Esophagus mucosa (tissue), 1 donor: ENCODE data around the gene RGCC. TPM values are rescaled to one million over a fixed set of nuclear protein-coding genes. Genes with fewer than 3 reads are reported as not detected.

Experiments used
- ATAC-seq: fragments of 200-7000 bp; cut with Tn5 transposase; one replicate; pipeline ENCODE4 v1.9.1; 2020
- total RNA-seq: library from RNA; stranded (reverse); gene quantifications from one replicate; pipeline ENCODE4 v1.2.4, GENCODE V29; 2023
- donor health status: DM: yes; HTN: yes; CAD: no.

RGCC gene
- total RNA-seq, 1 donor from 2014 or later, result 5.5 TPM

GRCh38 chr13:41454170-41454569, 3.2 kb upstream of the RGCC start:
- ATAC-seq, result no peak

DNA sequence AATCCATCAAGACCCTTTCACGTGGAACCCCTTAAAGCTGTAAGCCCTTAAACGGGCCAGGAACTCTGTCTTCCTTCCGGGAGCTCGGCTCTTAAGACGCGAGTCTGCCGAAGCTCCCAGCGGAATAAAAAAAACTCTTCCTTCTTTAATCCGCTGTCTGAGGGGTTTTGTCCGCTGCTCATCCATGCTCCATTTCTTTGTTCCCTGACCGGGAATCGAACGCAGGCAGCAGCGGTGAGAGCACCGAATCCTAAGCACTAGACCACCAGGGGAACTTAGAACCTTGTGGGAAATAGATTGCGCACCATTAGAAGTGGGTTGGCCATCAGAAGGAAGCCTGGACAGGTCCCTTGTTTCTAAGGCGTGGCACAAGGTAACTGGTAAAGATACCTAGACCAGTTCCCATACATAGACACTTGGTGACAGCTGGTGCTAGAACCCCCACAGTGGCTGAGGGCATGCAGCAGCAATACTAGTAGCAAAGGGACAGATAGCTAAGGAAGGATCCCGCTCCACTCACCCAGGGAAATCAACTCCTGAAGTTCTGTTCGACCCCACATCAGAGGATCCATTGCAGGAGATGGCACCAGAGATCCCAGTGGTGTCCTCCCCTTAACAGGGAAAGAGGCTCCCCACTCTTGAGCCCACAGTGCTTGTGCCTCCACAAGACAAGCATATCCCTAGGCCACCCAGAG, 1.5 kb upstream of the RGCC start:
- no peak for ATAC-seq

GRCh38 chr13:41457589-41458186, 338 bp downstream of the RGCC start:
- ATAC-seq, result peak; percentile 8

DNA sequence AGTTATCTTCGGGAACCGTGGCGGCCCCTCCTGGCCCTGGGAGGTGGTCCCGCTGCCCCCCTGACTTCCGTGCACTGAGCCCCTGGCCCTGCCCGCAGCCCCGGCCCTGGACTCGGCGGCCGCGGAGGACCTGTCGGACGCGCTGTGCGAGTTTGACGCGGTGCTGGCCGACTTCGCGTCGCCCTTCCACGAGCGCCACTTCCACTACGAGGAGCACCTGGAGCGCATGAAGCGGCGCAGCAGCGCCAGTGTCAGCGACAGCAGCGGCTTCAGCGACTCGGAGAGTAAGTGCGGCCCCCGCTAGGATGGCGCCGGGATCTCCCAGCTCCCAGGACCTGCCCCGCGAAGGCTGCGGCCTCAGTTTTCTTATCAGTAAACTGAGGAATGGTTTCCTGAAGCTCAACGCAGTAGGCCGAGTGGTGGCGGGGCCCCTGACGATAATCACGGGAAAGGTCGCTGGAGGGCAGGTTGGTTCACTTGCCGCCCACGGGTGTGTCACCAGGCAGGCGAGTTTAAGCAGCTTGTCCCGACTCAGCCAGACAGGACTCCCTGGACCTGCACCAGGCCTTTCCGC, 924 bp downstream of the RGCC start:
- ATAC-seq, result peak; percentile 47

DNA sequence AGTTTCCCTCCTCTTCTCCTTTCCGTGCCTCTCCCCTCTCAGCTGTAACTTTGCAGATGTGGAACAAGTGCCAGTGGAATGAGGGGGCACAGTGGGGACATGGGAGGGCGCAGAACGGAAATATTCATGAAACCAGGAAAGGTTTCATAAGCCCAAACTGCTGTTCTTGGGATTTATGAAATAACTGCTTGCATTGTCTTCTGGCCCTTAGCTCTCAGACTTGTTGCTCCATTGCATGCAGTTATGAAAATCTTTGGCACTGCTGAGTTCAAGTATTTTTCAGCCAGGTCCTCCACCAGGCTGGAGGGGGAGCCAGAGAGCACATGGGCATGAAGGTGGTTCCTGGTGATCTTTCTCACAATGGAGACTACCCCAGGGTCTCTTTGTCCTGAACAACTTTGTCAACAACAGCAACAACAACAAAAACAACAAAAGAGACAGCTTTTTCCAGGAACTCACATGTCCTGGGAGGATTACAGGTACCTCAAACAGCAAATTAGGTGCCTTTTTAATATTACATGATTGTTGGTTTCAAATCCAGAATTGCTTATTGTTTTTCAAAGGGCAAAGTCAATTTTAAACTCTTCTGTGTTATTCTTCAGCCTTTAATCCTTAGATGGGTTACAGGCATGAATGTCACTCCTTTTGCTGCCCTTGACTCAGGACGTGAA, 1.5 kb downstream of the RGCC start:
- peak; percentile 36 for ATAC-seq

DNA sequence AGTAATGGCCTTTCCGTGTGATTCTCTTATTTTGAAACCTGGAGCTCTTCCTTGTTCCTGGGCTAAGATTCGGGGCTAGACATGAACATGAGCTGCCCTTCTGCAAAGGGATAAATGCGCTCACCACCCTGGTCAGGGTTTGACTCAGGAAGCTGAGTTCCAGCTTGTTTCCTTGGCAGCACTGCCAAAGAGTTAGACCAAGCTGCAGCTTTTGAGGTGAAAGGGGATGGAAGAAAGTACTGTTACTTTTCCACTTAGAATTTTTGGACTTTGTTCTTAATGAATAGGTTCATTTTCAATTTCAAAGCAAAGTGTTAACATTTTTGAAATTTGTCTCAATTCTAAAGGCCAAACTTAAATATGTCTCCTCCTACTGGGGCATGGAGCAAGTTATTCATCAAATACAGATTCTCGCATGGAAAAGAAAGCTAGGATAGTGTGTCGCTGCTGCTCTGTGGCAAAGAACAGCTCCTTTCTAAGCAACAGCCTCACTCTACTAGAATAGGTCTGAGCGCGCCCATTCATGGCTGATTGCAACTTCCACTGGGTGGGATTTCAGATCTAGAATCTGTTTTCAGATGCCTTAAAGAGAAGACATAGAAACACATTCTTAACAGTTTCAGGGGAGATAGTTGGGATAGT, 2.2 kb downstream of the RGCC start:
- no peak for ATAC-seq

DNA sequence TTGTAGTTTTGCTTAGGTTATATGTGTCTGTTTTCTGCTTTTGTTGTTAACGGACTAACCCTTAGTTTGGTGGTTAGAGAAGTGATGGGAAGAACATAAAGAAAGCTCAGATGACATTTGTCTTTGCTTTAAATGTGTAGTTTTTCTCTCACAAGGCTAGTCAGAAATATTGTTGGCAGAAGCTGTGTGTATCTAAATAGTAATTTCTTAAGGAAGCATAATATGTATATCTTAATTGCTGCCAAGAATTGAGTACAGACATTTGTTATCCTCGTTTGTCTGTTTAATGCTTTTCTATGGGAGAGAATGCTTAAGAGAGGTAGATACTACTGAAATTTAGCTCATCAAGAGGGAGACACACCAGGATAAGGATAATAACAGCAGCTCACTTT, 2.7 kb downstream of the RGCC start:
- ATAC-seq, result no peak

DNA sequence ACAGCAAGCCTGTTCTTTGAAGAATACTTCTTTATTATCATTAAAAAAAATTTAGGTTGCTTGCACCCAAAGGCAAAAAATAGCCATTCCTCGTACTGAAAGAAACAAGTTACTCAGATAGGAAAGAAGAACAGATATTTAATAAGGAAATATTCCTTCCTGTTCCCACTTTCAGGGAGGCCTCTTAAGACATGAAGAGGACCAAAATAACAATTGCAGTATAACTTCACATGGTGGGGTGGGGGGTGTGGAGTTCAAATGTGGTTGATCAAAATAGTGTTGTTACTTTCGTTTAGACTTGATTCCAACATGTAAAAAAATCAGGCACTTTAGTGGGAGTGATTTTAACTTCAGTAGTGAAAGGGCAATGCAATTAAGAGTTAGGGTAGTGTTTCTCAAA, 3.6 kb downstream of the RGCC start:
- no peak for ATAC-seq

- ATAC-seq, result no peak
Measured at GRCh38 chr13:41461527-41462139, 4.3 kb downstream of the RGCC start.

DNA sequence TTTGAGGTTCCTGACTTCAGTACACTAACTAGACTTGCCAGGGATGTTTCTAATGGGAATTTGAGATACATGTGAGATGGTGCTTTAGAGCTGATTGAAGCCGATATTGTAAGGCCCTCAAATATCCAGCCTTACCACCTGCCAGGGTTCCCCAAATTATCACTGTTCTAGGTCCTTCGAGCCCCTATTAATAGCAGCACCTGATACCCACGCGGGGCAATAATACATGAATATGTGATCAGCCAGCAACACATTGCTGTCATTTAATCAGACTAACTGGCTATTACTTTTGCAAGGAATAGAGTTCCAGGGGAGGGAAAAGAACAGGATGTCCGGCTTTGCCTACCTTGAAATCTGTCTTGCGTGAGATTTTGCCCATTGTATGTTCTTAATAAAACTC, 5.1 kb downstream of the RGCC start:
- ATAC-seq, result no peak

GRCh38 chr13:41463838-41464602, 6.7 kb downstream of the RGCC start:
- no peak for ATAC-seq

- peak; percentile 77 for ATAC-seq
Measured at GRCh38 chr13:41465241-41465847, 8.0 kb downstream of the RGCC start.

DNA sequence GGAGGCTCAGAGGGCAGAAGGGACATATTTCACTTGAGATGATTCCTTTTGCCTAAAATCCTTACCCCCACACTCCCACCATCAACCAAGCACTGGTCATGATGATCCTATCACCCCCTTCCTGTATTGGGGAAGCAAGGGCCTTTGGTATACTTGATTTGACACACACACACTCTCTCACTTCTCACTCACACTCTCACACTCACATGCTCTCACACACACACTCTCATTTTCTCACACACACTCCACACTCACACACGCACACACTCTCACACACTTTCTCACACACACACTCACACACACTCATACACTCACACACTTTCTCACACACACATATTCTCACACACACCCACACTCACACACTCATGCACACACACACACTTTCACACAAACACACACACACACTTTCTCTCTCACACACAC, 8.6 kb downstream of the RGCC start:
- ATAC-seq, result no peak

DNA sequence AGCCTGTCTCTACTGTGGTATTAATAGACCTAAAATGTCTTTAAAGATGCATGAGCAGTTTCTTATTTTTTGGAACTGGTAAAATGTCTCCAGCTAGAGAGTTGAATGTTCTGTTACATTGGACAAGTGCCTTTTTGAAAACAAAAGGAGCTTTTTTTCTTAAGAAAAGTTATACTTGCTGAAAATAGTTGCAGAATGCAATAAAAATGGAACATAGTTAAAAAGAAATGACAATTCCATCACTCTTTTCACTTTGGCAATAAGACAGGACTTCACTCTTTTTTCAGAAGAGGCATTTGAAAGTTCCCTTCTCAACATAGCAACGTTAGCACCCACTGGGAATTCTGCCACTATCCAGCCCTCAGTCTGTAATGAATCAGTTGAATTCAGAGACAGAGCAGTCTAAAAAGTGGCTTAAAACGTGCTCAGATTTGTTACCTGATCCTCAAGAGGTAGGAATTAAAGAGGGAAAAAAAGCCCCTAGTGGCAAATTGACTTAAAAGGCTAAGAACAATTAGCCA, 10.1 kb downstream of the RGCC start:
- no peak for ATAC-seq

GRCh38 chr13:41468631-41469030, 11.3 kb downstream of the RGCC start:
- ATAC-seq, result no peak

DNA sequence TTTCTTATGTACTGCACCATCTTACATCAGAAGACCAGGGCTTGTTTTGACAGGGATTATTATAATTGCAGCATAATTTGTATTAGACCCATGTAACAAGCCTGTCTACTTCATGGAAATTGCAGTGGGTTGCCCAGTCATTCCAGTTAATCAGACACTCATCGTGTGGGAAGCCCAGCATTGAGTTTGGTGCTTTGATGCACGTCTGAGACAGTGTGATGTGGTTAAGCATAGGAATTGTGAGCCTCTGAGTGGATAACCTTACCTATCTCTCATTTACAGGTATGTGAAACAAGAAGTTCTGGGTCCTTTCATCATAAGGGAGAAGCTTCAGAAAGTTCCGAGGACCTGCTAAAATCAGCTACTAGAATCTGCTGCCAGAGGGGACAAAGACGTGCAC, 12.8 kb downstream of the RGCC start:
- ATAC-seq, result no peak

GRCh38 chr13:41471785-41472184, 14.4 kb downstream of the RGCC start:
- no peak for ATAC-seq

DNA sequence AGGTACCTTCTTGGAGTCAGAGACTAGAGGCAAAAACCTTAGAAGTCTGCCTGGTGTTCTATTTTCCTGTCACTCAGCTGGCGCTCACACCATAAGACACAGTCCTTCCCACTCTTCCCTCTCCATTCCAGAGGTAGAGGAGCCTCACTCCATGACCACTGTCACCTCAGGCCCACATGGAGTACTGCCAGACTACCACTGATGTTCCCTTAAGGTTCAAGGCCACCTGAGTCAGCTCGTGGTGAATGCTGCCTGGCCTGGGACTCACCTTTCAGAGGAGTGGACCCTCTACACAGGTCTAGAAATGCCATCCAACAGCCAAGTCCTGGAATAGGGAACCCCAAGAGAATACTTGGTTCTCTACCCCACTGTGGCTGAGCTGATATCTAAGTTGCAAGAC, 29.9 kb downstream of the RGCC start:
- no peak for ATAC-seq

DNA sequence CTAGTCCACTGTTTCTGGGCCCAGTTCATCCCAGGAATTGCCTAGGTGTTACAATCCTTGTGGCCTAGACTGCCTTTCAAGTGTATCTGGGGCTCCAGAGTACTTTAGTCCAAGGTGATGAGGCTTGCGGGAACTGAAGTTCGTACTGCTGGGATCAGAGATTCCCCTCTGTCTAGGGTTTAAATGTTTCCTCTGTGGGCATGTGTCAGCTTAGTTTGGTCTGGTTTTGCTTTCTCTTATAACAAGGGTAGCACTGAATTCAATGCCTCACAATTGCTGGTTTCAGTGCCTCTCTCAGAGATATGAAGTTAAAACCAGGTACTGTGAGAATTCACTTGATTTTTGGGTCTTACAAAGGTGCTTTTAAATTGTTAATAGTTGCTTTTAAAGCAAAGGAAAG, 30.8 kb downstream of the RGCC start:
- ATAC-seq, result no peak

GRCh38 chr13:41490371-41491015, 33.1 kb downstream of the RGCC start:
- ATAC-seq, result no peak

DNA sequence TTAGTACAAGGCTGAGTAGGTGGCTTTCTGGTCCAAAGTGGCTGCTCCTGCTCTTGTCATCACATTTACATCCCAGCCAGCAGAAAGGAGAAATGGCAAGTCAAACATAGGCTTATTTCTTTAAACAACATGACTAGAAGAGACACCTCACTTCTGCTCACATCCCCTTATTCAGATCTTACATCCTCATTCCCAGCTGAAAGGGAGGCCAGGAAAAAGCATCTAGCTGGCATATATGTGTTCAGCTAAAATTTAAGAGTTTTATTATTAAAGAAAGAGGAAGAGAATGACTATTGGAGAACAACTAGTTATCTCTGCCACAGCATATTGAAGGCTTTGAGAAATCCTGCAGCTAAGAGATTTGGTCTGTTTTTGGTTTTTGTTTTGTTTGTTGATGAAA, 34.1 kb downstream of the RGCC start:
- ATAC-seq, result no peak
